HepG2 (cell line): ENCODE data around the gene DLG5. TPM values are rescaled to one million over a fixed set of nuclear protein-coding genes. Genes with fewer than 3 reads are reported as not detected.

ENCODE experiments used
- ATF7-NPFF ChIP-seq: sonication (generic); formaldehyde crosslinking; IDR thresholded peaks from 2 replicates; pipeline ENCODE4 v1.8.1; 2023; ENCODE audit warnings: mild to moderate bottlenecking, low read depth, missing genetic modification reagents, moderate library complexity
- CTCF ChIP-seq: sonication (generic); formaldehyde crosslinking; IDR thresholded peaks from 2 replicates; pipeline ENCODE4 v1.5.0; 2020; ENCODE audit warnings: mild to moderate bottlenecking, missing genetic modification reagents, moderate library complexity
- KIAA2018 ChIP-seq: sonication (generic); formaldehyde crosslinking; IDR thresholded peaks from 2 replicates; pipeline ENCODE4 v1.5.0; 2020; ENCODE audit warnings: mild to moderate bottlenecking, missing genetic modification reagents, borderline replicate concordance
- MIXL1 ChIP-seq: IDR thresholded peaks from 2 replicates; pipeline ENCODE4 v1.6.1; 2016
- MYC ChIP-seq: sonication (generic); formaldehyde crosslinking; IDR thresholded peaks from 2 replicates; pipeline ENCODE4 v1.9.0; 2021; ENCODE audit warnings: missing genetic modification reagents, borderline replicate concordance
- PHF8 ChIP-seq: sonication (generic); formaldehyde crosslinking; IDR thresholded peaks from 2 replicates; pipeline ENCODE4 v1.5.0; 2020; ENCODE audit warnings: missing genetic modification reagents
- SMYD3 ChIP-seq: sonication (generic); formaldehyde crosslinking; IDR thresholded peaks from 2 replicates; pipeline ENCODE4 v1.8.1; 2023; ENCODE audit warnings: mild to moderate bottlenecking, missing genetic modification reagents
- TBP ChIP-seq: sonication (generic); formaldehyde crosslinking; IDR thresholded peaks from 2 replicates; pipeline ENCODE4 v1.5.0; 2020; ENCODE audit warnings: missing genetic modification reagents
- ZMYM3 ChIP-seq: sonication (generic); formaldehyde crosslinking; IDR thresholded peaks from 2 replicates; pipeline ENCODE4 v1.5.1; 2020; ENCODE audit warnings: mild to moderate bottlenecking, missing genetic modification reagents
- ZNF451 ChIP-seq: sonication (generic); formaldehyde crosslinking; IDR thresholded peaks from 2 replicates; pipeline ENCODE4 v1.5.0; 2020; ENCODE audit warnings: mild to moderate bottlenecking, missing genetic modification reagents
- ZNF577 ChIP-seq: sonication (generic); formaldehyde crosslinking; IDR thresholded peaks from 2 replicates; pipeline ENCODE4 v1.4.0; 2020; ENCODE audit warnings: mild to moderate bottlenecking, low read depth, missing genetic modification reagents, borderline replicate concordance
- ZNF878 ChIP-seq: sonication (generic); formaldehyde crosslinking; IDR thresholded peaks from 2 replicates; pipeline ENCODE4 v1.8.1; 2023; ENCODE audit warnings: mild to moderate bottlenecking, missing genetic modification reagents, moderate library complexity
- ZSCAN22 ChIP-seq: sonication (generic); formaldehyde crosslinking; IDR thresholded peaks from 2 replicates; pipeline ENCODE4 v1.4.0; 2020; ENCODE audit warnings: mild to moderate bottlenecking, missing genetic modification reagents
- polyA plus RNA-seq, 8 experiments: library from polyadenylated mRNA; depleted of rRNA in 3 of 8; stranded (reverse) in 7 of 8; unstranded in 1 of 8; fragments of >200 nt; fragmentation: Illumina TruSeq in 4 of 8; extraction: Trizol in 4 of 8; gene quantifications; 2 replicates each; pipeline versions ENCODE4 v1.2.1 to v1.2.3, GENCODE V29; 2011 to 2016; ENCODE audit warnings: low read depth in 4 of 8, missing spikeins in 1 of 8, mixed read lengths in 1 of 8; ENCODE audit not compliant: insufficient read depth in 1 of 8
- total RNA-seq, 5 experiments: library from RNA; depleted of rRNA; stranded (reverse); fragments of >200 nt; fragmentation: Illumina TruSeq; extraction: Trizol; gene quantifications; 2 replicates each; pipeline ENCODE4 v1.2.3, GENCODE V29; 2016; ENCODE audit warnings: low read depth in 1 of 5
- TF ChIP-seq, protein P1 (sequence below): sonication (generic); formaldehyde crosslinking; conservative IDR thresholded peaks from 2 replicates; pipeline ENCODE4 v1.4.0; 2020; ENCODE audit warnings: missing genetic modification reagents
- TF ChIP-seq, protein P2 (sequence below): sonication (generic); formaldehyde crosslinking; conservative IDR thresholded peaks from 2 replicates; pipeline ENCODE4 v1.8.1; 2023; ENCODE audit warnings: missing genetic modification reagents

DLG5 gene
- total and polyA plus RNA-seq, 2 of the 13 experiments (the other 11 are each of a cell fraction or from before 2014, with no cell fraction given), result 15.5 to 18.2 TPM

- TF ChIP-seq PHF8 (CRISPR knock-in tag) (peak; percentile 53; the same call in 1 of the 2 replicates), ZNF577 (no peak), ZSCAN22 (CRISPR knock-in tag) (no peak), MYC (CRISPR knock-in tag) (no peak), CTCF (peak; percentile 44), ZMYM3 (CRISPR knock-in tag) (peak; percentile 54), TBP (no peak), ZNF451 (CRISPR knock-in tag) (no peak), SMYD3 (peak; percentile 20; the same call in 1 of the 2 replicates), ATF7-NPFF (CRISPR knock-in tag) (no peak), MIXL1 (CRISPR knock-in tag) (peak; percentile 89), ZNF878 (CRISPR knock-in tag) (no peak), KIAA2018 (CRISPR knock-in tag) (no peak)
- TF ChIP-seq, protein P1, sequence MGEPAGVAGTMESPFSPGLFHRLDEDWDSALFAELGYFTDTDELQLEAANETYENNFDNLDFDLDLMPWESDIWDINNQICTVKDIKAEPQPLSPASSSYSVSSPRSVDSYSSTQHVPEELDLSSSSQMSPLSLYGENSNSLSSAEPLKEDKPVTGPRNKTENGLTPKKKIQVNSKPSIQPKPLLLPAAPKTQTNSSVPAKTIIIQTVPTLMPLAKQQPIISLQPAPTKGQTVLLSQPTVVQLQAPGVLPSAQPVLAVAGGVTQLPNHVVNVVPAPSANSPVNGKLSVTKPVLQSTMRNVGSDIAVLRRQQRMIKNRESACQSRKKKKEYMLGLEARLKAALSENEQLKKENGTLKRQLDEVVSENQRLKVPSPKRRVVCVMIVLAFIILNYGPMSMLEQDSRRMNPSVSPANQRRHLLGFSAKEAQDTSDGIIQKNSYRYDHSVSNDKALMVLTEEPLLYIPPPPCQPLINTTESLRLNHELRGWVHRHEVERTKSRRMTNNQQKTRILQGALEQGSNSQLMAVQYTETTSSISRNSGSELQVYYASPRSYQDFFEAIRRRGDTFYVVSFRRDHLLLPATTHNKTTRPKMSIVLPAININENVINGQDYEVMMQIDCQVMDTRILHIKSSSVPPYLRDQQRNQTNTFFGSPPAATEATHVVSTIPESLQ, result no peak
- TF ChIP-seq, protein P2, sequence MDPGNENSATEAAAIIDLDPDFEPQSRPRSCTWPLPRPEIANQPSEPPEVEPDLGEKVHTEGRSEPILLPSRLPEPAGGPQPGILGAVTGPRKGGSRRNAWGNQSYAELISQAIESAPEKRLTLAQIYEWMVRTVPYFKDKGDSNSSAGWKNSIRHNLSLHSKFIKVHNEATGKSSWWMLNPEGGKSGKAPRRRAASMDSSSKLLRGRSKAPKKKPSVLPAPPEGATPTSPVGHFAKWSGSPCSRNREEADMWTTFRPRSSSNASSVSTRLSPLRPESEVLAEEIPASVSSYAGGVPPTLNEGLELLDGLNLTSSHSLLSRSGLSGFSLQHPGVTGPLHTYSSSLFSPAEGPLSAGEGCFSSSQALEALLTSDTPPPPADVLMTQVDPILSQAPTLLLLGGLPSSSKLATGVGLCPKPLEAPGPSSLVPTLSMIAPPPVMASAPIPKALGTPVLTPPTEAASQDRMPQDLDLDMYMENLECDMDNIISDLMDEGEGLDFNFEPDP (CRISPR knock-in tag), result no peak
Observed at GRCh38 chr10:77889277-77889903, 37.2 kb downstream of the DLG5 start (continued).
